NCI-H2171 treated with DMSO at 0.1 percent for 48 hours (cell line): ENCODE measurements around the gene BBS7.

Source experiments
- DNase-seq: peaks from one replicate; lab custom pipeline; 2025; lab: John Stamatoyannopoulos, UW

Gene BBS7

DNA sequence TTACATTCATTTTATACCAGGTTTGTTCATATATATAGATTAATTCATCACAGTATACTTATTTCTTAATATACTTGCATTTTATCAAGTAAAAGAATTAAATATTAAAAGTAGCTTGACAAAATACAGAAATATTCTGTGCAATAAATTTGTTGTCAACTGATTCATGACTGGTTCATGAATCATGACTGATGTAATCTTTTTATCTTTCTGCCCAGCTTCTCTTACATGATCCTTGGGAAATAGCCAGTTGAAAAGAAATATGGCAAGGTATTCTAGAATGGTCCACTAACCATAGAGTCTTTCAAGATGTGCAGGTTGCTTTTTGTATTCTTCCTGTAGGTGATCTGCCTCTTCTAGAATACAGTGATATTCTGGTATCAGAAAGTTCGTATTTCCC is 42.4 kb downstream of the BBS7 start:
- DNase-seq, result no peak

GRCh38 chr4:121824950-121825349 is 45.3 kb downstream of the BBS7 start:
- DNase-seq, result no peak

GRCh38 chr4:121824171-121824527 is 46.1 kb downstream of the BBS7 start:
- DNase-seq, result no peak

DNA sequence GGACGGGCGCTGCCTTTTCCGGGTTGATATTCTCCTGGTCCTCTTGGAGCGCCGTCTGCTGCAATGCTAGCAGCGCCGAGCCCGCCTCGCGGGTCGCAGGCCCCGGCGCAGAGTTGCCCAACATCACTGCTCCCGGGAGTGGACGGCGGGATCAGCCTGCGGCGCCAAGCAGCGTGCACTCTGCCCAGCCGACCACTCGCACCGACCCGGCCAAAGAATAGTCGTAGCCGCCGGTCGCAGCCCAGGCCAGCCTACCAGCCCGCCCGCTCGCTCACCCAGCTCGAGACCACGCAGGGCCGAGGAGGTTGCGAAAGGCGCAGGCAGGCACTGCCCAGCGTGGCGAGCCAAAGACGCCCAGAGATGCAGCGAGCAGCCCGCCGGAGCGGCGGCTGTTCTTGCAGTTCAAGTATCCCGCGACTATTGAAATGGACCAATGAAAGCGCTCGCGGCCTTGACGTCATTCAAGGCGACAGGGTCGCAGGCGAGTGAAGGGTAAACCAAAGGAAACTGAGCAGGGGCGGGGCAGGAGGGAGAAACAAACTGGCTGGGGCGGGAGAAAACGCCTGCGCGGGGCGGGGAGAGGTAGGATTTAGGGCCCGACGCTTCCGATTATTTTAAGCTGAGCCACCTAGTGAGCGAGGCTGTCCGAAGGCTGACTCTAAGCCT is 46.6 kb downstream of the BBS7 start, which contains the start of gene CCNA2:
CCNA2 (minus strand) TSS at position 379 of the 666 bp plus-strand sequence; CDS start at position 124, 255 bp downstream.
- DNase-seq, result peak; percentile 84

DNA sequence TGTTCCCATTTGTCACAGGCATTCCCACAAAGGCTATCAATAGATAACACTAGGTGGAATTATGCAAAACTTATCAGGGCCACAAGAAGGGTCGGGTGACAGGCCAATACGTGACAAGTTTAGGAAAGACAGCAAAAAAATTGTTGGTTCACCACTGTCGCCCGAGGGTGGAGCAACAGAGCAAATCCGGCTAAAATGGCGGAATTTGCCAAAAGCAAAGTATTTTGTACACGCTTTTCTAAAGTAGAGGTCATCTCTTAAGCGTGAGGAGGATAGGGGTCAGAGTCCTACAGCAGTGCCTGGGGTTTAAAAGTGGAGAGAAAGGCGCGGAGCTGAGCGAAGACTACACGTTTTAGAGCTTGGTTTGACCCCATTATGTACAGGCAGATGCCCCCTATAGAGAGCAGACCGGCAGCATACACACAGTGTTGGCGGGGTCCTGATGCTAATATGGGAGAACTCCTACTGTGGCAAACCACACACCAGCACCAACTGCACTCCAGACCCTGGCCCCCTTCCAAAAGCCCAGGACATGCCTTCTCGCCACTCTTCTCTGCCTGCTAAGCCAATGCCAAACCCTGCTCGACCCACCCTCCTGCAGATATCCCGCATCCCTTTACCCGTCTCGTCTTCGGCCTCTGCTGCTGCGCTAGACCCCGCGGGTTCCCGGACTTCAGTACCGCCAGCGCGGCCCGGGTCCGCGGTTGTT is 47.3 kb downstream of the BBS7 start:
- DNase-seq, result peak; percentile 30

DNA sequence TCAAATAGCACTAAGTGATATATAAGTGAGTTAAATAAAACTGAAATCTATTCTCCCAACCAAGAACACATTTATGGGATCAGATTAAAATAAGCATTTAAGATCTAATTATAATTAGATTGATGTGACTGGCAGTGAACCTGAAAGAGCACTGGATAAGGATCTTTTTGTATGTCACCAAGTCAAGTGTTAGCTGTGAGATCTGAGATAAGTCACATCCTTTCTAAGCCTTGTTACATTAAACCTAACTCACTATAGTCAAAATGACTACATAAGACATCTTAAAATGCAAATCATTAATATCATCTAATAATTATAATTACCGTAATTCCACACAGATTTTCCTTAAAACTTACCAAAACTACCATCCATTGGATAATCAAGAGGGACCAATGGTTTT is 48.2 kb downstream of the BBS7 start:
- no peak for DNase-seq

DNA sequence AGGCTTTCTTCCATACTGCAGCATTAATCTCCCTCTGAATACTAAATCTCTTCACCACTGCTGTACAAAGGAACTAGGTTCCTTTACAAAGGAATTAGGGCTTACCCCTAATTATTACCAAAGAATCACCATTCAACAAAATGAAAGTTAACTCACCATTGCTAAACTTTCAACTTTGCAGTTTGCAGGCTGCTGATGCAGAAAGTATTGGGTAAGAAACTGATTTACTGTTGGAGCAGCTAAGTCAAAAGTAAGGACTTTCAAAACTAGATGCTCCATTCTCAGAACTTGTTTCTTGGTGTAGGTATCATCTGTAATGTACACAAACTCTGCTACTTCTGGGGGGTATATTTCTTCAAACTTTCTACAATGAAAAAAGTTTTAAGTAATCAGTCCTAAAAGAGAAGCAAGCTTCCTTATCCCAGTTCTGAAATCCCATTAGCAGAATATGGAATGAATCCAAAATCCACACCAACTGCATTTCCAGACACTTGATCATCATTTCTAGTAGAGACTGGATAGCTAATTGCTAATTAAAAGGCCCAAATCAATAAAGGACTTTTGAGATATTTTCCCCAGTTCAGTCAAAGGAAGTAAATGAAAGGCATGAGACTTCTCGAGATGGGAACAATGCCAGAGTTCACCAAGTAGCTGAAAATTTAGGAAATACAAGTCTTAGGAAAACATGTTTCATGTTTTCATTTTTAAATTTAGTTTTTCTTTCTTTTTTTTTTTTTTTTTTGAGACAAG is 50.9 kb downstream of the BBS7 start:
- DNase-seq, result no peak

DNA sequence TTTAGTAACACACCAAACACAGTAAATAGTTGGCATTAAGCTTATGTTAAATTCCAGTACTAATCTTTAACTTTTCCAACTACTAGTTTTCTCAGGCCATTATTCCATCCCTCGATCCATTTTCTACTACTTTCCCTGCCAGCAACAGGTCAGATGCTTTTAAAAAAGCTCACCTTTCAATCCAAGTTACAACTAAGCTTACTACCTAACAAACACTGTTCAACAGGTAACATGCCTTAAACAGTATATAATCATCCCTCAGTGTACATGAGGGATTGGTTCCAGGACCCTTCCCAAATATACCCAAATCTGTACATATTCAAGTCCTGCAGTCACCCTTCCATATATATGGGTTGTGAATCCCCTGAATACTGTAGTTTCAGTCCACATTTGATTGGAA is 52.1 kb downstream of the BBS7 start:
- DNase-seq, result no peak

DNA sequence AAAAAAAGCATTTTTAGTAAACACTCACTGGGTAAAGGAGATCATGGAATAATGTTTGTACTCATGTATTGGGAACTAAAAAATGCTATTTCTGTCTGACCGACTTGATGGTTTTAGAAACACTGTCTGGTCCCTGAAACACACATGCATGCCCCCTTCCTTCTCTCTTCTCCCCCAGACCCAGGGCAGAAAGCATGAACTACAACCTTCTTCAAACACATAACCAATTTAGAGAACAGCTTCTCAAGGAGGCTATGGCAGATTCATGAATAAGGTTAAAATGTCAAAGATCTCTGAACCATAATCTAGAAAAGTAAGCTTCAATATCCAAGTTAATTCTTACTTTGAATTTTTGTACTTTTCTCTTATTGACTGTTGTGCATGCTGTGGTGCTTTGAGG is 52.6 kb downstream of the BBS7 start:
- DNase-seq, result no peak

- no peak for DNase-seq
Observed at GRCh38 chr4:121817006-121817405, 53.3 kb downstream of the BBS7 start.

DNA sequence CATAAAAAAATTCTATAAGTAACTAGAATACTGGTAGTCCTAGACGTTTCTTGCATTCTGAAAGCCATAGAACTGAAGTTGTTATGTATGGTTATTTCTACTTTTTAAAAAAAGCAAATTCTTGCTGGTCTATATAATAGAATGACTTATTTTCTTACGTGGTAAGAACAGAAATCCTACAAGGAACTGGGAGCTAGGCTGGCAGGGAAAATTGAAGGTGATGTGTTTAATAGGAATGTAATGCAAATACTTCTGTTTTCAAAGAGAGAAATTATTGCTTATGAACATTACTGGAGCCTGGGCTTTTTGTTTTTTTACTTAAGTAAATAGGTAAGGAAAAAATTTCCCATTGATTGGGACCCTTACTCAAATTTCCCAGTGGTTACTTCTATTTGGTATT is 55.5 kb downstream of the BBS7 start:
- no peak for DNase-seq

GRCh38 chr4:121811122-121811521 is 59.2 kb downstream of the BBS7 start:
- no peak for DNase-seq

- no peak for DNase-seq
Observed at GRCh38 chr4:121806411-121806810, 63.9 kb downstream of the BBS7 start.

DNA sequence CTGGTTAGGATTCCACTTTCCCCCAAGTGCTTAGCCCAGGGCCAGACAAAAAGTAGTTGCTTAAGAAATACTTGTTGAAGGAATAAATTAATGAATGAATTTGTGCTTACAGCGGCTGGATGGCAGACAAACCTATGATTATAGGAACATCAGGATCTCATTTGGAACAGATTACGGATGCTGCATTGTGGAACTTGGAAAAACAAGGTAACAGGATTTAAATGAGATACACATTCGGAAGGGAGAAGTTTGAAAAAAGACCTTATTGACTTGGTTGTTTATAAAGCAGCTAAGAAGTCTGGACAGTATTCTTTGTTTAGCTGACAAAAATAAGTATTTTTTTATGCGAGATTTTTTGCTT is 68.6 kb downstream of the BBS7 start:
- no peak for DNase-seq

DNA sequence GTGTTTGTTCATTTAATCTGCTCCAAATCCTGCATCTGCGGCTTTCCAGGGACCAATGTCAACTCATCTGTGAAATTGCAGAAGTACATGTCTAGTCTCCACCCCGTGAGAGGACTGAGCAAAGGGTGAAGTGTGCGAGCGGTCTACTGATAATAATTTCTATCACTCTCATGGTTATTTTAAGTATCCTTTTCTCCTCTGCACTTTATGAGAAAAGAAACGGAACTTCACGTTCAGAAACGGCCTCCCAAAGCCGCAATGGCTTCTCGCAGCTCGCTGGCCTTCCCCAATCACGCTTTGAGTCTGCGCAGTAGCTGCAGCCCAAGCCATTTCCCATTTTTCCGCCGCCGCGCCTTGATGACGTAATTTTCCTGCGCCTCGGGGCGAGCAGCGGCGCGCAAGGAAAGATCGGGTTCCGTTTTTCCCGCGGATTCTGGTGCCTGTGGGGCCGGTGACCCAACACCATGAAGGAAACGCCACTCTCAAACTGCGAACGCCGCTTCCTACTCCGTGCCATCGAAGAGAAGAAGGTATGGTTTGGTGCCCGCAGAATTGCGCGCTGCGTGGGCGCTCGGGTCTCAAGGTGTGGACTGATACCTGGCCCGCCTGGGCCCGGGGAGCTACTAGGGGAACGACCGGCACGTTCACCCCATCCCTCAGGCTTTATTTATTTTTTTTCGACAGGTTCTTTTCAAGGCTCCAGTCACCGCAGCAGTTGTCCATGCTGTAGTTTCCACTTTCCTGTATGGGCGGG is 69.1 kb downstream of the BBS7 start, which contains the start of gene EXOSC9:
EXOSC9 (plus strand) TSS at position 363 of the 754 bp plus-strand sequence; CDS start at position 465, 102 bp downstream.
- peak; percentile 73 for DNase-seq

DNA sequence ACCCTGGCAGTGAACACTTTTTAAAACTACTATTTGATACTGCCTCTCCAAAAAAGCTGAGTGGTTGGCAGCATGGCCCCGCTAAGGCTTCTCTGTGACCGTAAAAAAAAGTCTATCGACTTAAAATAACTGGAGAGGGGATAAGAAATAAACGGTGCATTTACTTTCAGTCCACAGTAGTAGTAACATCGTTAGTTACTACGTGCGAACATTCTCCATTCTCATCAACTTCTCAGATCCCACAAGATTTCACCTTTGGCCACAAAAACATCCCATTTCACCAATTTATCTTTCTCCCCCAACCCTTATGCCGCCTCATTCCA is 69.7 kb downstream of the BBS7 start:
- DNase-seq, result no peak

DNA sequence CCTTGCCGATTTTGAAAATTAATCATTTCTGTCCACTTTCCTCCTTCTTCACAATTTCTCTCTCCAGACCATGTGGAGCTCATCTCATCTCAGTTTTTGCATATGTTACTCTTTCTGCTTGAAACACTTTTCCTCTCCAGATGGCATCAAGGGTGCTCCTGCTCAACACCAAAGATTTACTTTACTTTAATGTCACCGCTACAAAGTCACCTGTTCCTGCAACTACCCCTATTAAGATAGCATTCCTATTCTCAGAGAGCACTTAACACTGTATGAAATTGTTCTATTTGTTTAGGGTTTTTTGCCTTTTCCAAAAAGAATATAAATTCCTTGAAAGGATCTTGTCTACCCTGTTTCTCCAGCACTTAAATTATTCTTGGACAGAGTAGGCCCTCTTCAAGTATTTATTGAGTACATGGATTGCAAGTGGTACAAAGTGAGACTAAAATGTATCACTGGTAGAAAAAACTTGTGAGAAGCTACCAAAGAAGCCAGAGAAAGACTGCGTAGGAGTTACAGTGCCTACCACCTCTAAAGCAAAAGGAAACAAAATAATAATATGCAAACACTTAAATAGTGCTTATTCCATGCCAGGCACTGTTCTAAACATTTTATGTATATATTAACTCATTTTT is 70.3 kb downstream of the BBS7 start:
- no peak for DNase-seq

DNA sequence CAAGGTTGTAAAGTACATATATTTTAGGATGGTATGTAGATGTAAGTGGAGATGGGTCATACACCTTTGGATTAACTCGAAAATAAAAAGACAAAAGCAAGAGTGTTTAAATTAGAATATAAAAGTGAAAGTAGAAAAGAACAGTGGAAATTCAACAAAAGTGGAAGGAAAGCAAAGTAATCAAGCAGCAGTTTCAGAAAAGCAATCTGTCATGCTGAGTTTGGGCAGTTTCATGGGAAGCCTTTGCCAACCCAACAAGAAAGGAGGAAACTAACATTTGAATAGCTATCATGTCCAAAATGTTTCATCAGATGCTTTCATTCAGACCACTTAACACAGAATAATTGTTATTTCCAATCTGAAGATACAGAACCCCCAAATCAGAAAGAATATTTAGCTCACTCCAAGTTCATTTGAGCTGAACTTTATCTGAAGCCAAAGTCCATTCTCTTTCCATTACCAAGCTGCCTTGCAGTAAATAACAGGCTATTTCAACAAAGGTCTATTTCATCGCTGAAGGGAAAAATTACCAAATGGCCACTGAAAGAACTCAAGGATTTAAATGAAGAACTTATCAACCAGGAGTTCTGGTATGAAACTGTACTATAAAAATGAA is 71.0 kb downstream of the BBS7 start:
- DNase-seq, result no peak

- DNase-seq, result no peak
Observed at GRCh38 chr4:121796283-121796682, 74.0 kb downstream of the BBS7 start.

GRCh38 chr4:121794505-121795188 is 75.6 kb downstream of the BBS7 start:
- DNase-seq, result no peak

DNA sequence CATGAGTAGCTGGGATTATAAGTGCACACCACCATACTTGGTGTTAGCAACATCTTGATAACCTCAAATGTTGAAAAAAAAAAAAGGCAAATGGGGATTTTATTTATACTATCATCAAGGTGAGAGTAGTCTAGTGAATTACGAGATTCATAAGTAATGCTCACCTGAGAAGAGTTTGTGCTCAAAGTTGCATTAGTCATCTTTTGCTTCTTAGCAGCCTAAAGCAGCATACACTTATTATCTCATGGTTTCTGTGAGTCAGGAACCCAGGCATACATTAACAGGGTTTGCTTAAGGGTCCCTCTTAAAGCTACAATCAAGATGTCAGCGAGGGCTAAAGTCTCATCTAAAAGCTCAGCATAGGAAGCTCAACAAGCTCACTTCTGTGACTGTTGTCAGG is 77.3 kb downstream of the BBS7 start:
- no peak for DNase-seq
